Left lung (tissue), 10 donors: ENCODE results near the gene TRIM32. TPM values are rescaled to one million over a fixed set of nuclear protein-coding genes. Genes with fewer than 3 reads are reported as not detected.

ENCODE experiments used
- ATAC-seq: fragments of 200-7000 bp; cut with Tn5 transposase; one replicate; pipeline ENCODE4 v1.9.1; 2020; ENCODE audit warnings: moderate library complexity
- DNase-seq, 4 donors: peaks; one replicate each; pipeline ENCODE4 v3.0.0-alpha.2; 2013 to 2020
- H3K27ac ChIP-seq, 2 donors: fragments of 200-600 bp; sonication (generic) in 1 of 2; one replicate each; pipeline versions ENCODE4 v1.5.0 to v1.8.0; 2020 to 2021
- H3K27me3 ChIP-seq, 2 donors: fragments of 200-600 bp; sonication (generic) in 1 of 2; one replicate each; pipeline versions ENCODE4 v1.5.0 to v1.8.0; 2020 to 2021
- H3K36me3 ChIP-seq, 2 donors: fragments of 200-600 bp; sonication (generic) in 1 of 2; one replicate each; pipeline versions ENCODE4 v1.5.0 to v1.8.0; 2020 to 2021
- H3K4me1 ChIP-seq, 2 donors: fragments of 200-600 bp; one replicate each; pipeline ENCODE4 v1.8.0; 2021
- H3K4me3 ChIP-seq, 2 donors: fragments of 200-600 bp; sonication (generic) in 1 of 2; one replicate each; pipeline versions ENCODE4 v1.5.0 to v1.8.0; 2020 to 2021; ENCODE audit warnings: mild to moderate bottlenecking in 1 of 2
- H3K9me3 ChIP-seq, 2 donors: fragments of 200-600 bp; sonication (generic) in 1 of 2; one replicate each; pipeline versions ENCODE4 v1.5.0 to v1.8.0; 2020 to 2021
- intact Hi-C, 2 donors: fragments of 100-400 bp; cut with DNase I; formaldehyde crosslinking; loops; one replicate each; pipeline versions ENCODE4 v1.11.2 to v1.14.2; 2022
- polyA plus RNA-seq, 6 donors: library from polyadenylated mRNA; unstranded; fragments of 120-200 nt; gene quantifications; one replicate each; pipeline ENCODE4 v1.2.1, GENCODE V29; 2013; ENCODE audit not compliant: insufficient read length in 6 of 6
- total RNA-seq, 2 donors: library from RNA; stranded (reverse); fragmentation: NEBNext Ultra II Directional; extraction: Animal tissue kit (Norgen Biotek cat#: 25700); gene quantifications; one replicate each; pipeline ENCODE4 v1.2.1, GENCODE V29; 2021
- TF ChIP-seq, protein P1 (sequence below), 2 donors: fragments of 200-600 bp; sonication (generic) in 1 of 2; IDR thresholded peaks; one replicate each; pipeline versions ENCODE4 v1.5.0 to v1.8.0; 2021; ENCODE audit warnings: antibody characterized with exemption in 2 of 2
- donor health status: DM: no; HTN: yes; CAD: no.
- donor health status: DM: no; HTN: no; CAD: no.

The TRIM32 gene
- total and polyA plus RNA-seq, 8 donors, result 17.3 to 24.8 (median 22.8) TPM

DNA sequence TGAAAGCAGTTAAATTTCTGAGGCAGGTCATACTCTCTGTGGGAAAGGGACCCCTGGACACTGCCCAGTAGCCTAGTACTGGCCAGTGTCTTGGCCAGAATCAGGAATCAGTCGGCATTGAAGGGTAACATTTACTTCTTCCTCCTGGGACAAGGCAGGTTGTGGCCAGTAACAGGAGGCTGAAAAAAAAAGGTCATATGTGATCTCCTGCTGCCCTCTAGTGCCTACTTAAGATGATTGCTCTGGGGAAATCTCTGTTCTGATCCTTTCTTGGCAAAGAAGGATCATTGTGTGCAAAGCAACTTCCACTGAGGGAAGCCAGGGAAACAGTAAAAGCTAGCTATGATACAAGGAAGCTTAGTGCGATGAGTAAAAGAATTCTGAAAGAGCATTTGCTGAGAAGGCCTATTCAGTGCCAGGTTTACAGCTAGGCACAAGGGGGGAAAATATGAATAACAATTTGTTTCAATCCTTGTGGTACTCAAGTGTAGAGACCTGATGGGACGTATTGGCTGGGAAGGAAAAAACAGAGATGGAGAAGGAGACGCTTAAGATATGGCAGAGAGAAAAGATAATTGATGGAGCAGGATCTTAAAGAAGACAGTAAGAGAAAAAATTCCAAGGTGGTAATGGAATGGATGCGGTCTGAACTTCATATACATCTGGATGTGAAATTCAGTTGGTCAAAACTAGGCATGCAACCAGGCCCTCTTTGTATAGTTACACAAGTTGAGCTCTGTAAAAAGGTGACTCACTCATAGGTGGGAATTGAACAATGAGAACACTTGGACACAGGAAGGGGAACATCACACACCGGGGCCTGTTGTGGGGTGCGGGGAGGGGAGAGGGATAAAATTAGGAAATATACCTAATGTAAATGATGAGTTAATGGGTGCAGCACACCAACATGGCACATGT lies 25.8 kb upstream of the TRIM32 start:
- no peaks in the 10 kb centered on the region for H3K27me3 ChIP-seq
- TF ChIP-seq, protein P1, sequence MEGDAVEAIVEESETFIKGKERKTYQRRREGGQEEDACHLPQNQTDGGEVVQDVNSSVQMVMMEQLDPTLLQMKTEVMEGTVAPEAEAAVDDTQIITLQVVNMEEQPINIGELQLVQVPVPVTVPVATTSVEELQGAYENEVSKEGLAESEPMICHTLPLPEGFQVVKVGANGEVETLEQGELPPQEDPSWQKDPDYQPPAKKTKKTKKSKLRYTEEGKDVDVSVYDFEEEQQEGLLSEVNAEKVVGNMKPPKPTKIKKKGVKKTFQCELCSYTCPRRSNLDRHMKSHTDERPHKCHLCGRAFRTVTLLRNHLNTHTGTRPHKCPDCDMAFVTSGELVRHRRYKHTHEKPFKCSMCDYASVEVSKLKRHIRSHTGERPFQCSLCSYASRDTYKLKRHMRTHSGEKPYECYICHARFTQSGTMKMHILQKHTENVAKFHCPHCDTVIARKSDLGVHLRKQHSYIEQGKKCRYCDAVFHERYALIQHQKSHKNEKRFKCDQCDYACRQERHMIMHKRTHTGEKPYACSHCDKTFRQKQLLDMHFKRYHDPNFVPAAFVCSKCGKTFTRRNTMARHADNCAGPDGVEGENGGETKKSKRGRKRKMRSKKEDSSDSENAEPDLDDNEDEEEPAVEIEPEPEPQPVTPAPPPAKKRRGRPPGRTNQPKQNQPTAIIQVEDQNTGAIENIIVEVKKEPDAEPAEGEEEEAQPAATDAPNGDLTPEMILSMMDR (IDR thresholded peaks at IDR 0.05), result peak; percentile 52 to 56
- H3K36me3 ChIP-seq, result no peaks in the 10 kb centered on the region
- DNase-seq, result peak in 2 of 4 donors; percentile 70 to 82
- H3K9me3 ChIP-seq, result no peaks in the 10 kb centered on the region
- ATAC-seq, result peak; percentile 94
- peaks cover 0 to 6% of the 10 kb centered on the region in 2 donors for H3K4me1 ChIP-seq
- H3K27ac ChIP-seq, result no peak overlapping the region
- intact Hi-C loops, result no loop called here
- no peak overlapping the region for H3K4me3 ChIP-seq

DNA sequence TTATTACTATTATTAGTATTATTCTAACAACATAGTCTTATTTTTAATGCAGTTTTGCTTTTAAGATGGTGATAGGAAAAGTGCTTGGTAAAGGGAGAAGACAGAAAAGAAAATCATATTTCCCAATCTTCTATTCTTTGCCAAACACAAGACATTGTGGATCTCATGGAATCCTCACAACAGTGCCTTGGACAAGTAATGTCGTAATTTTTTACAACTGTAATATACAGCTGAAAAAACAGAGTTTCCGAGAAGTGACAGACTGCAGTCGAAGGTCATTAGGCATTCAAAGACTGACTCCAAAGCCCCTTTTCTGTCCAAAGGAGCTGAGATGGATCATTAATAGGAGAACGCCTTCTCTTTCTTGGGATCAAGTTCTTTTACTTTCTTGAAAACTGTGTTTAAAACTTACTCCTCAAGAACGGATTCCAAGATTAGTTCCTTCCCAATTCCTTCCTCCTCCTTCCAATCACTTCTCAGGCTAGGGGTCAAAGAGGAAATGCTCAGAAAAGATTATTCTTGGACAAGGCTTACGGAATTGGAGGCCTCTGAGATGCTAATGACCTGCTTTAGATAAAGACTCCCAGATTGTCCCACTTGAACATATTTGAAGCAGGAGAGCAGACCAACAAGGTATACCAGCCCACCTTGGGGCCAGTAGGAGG lies 24.3 kb upstream of the TRIM32 start:
- peak in 1 of 4 donors; percentile 58 for DNase-seq
- H3K9me3 ChIP-seq, result no peaks in the 10 kb centered on the region
- TF ChIP-seq, protein P1 (IDR thresholded peaks at IDR 0.05), result no peak
- no peak overlapping the region for H3K4me3 ChIP-seq
- peaks cover 0 to 3% of the 10 kb centered on the region in 2 donors for H3K4me1 ChIP-seq
- no peaks in the 10 kb centered on the region for H3K36me3 ChIP-seq
- peak overlapping the region in 1 of 2 donors; percentile 30 for H3K27ac ChIP-seq
- intact Hi-C loops, result no loop called here
- ATAC-seq, result peak; percentile 34
- H3K27me3 ChIP-seq, result no peaks in the 10 kb centered on the region

DNA sequence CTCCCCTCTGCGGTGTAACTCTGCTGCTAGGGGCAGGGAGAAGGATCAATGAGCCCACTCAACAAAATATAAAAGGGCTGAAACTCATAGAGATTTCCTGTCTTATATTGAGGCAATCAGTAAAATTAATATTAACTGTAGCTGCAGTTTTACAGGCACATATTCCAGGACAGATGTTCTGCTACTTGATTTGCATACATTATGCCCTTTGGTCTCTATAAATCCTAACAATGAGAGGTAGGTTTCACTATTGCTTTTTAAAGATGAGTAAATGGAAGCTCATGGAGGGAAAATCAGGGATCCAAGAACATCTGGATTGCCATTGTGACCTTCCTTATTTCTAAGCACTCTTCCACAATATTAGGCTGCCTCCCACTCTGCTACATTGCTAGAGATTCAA lies 23.5 kb upstream of the TRIM32 start:
- peaks cover 0 to 3% of the 10 kb centered on the region in 2 donors for H3K4me1 ChIP-seq
- TF ChIP-seq, protein P1 (IDR thresholded peaks at IDR 0.05), result no peak
- H3K9me3 ChIP-seq, result no peaks in the 10 kb centered on the region
- no peaks in the 10 kb centered on the region for H3K36me3 ChIP-seq
- no peak for ATAC-seq
- intact Hi-C loops, result no loop called here
- H3K4me3 ChIP-seq, result no peak overlapping the region
- no peak overlapping the region for H3K27ac ChIP-seq
- no peak for DNase-seq
- no peaks in the 10 kb centered on the region for H3K27me3 ChIP-seq

DNA sequence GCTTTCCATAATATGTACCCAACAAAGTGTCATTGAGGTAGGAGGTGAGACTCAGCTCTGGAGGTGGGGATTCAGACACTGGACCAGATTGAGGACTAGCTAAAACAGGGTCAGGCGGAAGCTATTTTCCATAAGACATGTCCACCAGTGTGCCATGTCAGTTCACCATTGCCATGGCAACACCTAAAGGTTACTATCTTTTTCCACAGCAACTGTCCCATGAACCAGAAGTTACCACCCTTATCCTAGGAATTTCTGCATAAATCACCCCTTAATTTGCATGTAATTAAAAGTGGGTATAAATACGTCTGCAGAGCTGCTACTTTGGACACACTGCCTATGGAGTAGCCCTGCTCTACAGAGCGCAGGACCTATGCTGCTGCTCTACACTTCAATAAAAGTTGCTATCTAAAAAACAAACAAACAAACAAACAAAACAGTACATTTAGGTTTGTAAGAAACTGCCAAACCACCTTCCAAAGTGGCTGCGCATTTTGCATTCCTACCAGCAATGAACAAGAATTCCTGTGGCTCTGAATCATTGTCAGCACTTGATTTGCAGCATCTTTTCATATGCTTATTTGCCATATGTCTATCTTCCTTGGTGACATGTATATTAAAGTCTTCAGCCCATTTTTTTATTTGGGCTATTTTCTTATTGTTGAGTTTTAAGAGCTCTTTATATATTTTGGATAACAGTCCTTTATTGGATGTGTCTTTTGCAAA lies 18.0 kb upstream of the TRIM32 start:
- Histone ChIP-seq H3K4me1 (no peaks in the 10 kb centered on the region), H3K27ac (no peak overlapping the region), H3K4me3 (no peak overlapping the region), H3K27me3 (no peaks in the 10 kb centered on the region), H3K36me3 (no peaks in the 10 kb centered on the region), H3K9me3 (peaks cover 0 to 26% of the 10 kb centered on the region in 2 donors)
- no peak for ATAC-seq
- no peak for DNase-seq
- TF ChIP-seq, protein P1 (IDR thresholded peaks at IDR 0.05), result no peak
- intact Hi-C loops, result no loop called here
